ENCODE measurements around the gene ZFYVE27. TPM values are rescaled to one million over a fixed set of nuclear protein-coding genes. Genes with fewer than 3 reads are reported as not detected.
A peak's percentile ranks its signal among the peaks of the same experiment; 100 is the strongest.

ZFYVE27 gene
- total RNA-seq, 4 donors from 2014 or later, result 10.1 to 16.0 (median 13.4) TPM

DNA sequence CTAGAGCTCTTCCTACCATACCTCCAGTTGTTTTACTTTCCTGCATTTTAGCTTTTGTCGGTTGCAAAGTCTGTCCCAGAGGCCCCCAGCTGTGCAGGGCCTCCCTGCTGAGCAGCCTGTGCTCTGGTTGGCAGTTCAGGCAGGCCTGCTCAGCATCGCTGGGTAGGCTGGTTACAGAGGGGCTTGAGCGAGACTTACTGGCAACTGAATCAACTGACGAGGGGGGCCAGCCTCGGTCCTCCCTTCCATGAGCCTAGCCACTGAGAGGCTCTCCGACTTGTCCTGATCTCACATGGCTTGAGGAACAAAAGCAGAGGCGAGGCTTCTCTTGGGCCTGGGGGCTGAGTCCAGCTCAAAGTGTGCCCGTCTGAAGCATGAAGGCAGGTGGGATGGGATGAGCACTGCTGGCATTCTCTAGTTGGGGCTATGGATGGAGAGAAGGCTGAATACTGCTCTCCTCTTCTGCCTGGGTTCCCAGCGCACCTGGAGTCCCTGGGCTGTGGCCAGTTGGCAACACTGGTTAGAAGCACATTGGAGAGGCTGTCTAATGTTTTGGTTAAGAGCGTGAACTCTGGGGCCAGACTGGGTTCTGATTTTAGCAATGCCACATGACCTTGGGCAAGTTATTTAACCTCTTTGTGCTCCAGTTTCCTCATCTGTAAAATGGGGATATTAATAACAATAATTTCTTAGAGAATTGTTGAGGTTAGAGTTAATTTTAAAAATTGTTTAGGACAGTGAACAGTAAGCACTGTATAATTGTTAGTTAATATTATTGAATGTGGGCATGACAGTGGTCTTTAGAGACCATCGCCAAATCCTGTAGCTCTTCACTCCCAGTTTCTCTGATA lies 41.7 kb downstream of the ZFYVE27 start:
- no peaks in the 10 kb centered on the region for H3K36me3 ChIP-seq
- peaks cover 0 to 16% (median 0%) of the 10 kb centered on the region in 4 donors for H3K27me3 ChIP-seq
- no peaks in the 10 kb centered on the region for H3K9me3 ChIP-seq
- no peak overlapping the region for H3K27ac ChIP-seq
- 80 to 83% methylated on average over 5 to 6 of the region's 11 CpGs for WGBS, 2 donors
- no peak for DNase-seq
- peaks cover 5 to 26% (median 8%) of the 10 kb centered on the region in 3 donors for H3K4me1 ChIP-seq
- intact Hi-C loops (cut with DNase I), result no loop called here
- H3K4me3 ChIP-seq, result no peak overlapping the region
- TF ChIP-seq, protein P1, sequence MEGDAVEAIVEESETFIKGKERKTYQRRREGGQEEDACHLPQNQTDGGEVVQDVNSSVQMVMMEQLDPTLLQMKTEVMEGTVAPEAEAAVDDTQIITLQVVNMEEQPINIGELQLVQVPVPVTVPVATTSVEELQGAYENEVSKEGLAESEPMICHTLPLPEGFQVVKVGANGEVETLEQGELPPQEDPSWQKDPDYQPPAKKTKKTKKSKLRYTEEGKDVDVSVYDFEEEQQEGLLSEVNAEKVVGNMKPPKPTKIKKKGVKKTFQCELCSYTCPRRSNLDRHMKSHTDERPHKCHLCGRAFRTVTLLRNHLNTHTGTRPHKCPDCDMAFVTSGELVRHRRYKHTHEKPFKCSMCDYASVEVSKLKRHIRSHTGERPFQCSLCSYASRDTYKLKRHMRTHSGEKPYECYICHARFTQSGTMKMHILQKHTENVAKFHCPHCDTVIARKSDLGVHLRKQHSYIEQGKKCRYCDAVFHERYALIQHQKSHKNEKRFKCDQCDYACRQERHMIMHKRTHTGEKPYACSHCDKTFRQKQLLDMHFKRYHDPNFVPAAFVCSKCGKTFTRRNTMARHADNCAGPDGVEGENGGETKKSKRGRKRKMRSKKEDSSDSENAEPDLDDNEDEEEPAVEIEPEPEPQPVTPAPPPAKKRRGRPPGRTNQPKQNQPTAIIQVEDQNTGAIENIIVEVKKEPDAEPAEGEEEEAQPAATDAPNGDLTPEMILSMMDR (IDR thresholded peaks at IDR 0.05), result no peak
- TF ChIP-seq POLR2A (IDR thresholded peaks at IDR 0.05), result no peak

DNA sequence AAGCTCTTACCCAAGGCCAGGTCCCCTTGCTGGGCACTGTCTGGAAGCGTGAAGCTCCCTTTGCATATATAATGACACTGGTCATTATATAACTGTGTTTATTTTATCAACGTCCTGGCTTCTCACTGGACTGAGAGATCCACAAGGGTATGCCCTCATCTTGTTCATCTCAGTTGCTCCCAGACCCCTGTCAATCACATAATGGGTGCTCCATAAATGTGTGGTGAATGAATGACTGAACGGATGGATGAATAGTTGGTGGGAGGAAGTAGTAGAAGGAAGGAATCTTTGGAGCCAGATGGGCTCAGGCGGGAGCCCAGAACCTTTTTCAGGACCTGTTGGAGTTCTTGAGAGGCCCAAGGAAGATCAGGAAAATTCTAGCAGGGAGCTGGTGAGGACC lies 42.6 kb downstream of the ZFYVE27 start:
- intact Hi-C loops (cut with DNase I), result no loop called here
- 58 to 79% methylated on average over 3 to 4 of the region's 4 CpGs for WGBS, 2 donors

DNA sequence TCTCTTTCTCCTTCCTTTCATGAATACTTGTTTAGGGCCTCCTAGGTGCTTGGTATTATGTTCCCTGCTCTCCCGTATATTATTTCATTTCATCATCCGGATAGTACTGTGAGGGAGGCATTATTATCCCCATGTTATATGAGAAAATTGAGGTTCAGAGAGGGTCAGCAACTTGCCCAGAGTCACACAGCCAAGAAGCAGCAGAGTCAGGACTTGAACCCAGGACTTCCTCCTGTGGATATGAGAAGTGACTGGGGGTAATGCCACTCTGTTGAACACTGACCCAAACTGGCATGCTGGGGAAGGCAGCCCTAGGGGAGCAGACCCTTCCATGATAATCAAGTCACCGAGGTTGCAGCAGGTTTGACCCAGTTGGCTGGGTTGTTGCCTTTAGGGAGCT lies 43.0 kb downstream of the ZFYVE27 start:
- H3K4me3 ChIP-seq, result no peak overlapping the region
- TF ChIP-seq, protein P1 (IDR thresholded peaks at IDR 0.05), result no peak
- no peak for TF ChIP-seq POLR2A (IDR thresholded peaks at IDR 0.05)
- H3K9me3 ChIP-seq, result no peaks in the 10 kb centered on the region
- no peak for DNase-seq
- H3K27ac ChIP-seq, result no peak overlapping the region
- intact Hi-C loops (cut with DNase I), result no loop called here
- no peaks in the 10 kb centered on the region for H3K36me3 ChIP-seq
- peaks cover 5 to 26% (median 8%) of the 10 kb centered on the region in 3 donors for H3K4me1 ChIP-seq
- 77 to 92% methylated on average over 2 to 3 of the region's 3 CpGs for WGBS, 2 donors
- H3K27me3 ChIP-seq, result peaks cover 0 to 3% (median 0%) of the 10 kb centered on the region in 4 donors

More for the DNA sequence above, 42.6 kb downstream of the ZFYVE27 start:
- TF ChIP-seq, protein P1 (IDR thresholded peaks at IDR 0.05), result no peak
- H3K4me3 ChIP-seq, result no peak overlapping the region
- DNase-seq, result no peak
- peaks cover 0 to 7% (median 0%) of the 10 kb centered on the region in 4 donors for H3K27me3 ChIP-seq
- H3K9me3 ChIP-seq, result no peaks in the 10 kb centered on the region
- H3K27ac ChIP-seq, result no peak overlapping the region
- H3K36me3 ChIP-seq, result no peaks in the 10 kb centered on the region
- H3K4me1 ChIP-seq, result peaks cover 5 to 26% (median 8%) of the 10 kb centered on the region in 3 donors

DNA sequence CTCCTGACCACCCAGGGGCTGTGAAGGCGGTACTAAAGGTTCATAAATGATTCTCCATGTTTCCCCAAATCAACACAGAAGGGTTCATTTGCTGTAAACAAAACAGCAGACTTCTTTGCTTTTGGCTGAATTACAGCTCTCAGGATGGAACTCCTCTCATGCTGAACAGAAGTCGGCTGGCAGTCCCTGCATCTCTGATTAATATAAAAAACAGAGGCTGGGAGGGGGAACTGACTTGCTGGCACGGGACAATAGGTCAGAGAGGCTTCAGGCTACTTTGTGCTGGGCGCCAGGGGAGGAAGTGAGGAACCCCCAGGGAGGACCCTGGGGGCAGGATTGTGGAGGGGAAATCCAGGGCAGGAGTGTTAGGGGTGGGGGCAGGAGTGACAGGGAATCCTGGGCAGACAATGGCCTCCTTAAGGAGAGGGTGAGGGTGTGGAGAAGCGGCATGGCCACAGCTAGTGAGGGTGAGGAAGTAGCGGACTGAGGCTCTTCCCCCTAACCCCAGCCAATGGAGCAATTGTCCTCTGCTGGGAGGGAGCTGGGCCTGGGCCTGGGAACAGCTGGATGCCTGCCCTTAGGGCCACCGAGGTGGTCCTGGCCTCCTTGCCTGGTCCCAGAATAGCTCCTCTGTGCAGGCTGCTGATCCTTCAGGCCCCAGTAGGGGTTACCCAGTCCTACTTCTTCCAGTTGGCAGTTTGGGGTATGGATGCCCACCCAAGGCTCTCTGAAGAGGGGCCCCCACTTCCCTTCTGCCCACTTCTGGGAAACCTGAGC lies 44.1 kb downstream of the ZFYVE27 start:
- Histone ChIP-seq H3K4me1 (peaks cover 5 to 33% (median 8%) of the 10 kb centered on the region in 3 donors), H3K36me3 (no peaks in the 10 kb centered on the region), H3K9me3 (no peaks in the 10 kb centered on the region), H3K4me3 (no peak overlapping the region), H3K27ac (peak overlapping the region in 1 of 4 donors; percentile 21), H3K27me3 (no peaks in the 10 kb centered on the region)
- intact Hi-C loops (cut with DNase I), result no loop called here
- TF ChIP-seq POLR2A (IDR thresholded peaks at IDR 0.05), result no peak
- TF ChIP-seq, protein P1 (IDR thresholded peaks at IDR 0.05), result no peak
- 44 to 61% methylated on average over 5 to 7 of the region's 7 CpGs for WGBS, 2 donors
- DNase-seq, result no peak

All from esophagus squamous epithelium (tissue), 5 donors.